ENCODE data around the gene CFAP43.

The CFAP43 gene

DNA sequence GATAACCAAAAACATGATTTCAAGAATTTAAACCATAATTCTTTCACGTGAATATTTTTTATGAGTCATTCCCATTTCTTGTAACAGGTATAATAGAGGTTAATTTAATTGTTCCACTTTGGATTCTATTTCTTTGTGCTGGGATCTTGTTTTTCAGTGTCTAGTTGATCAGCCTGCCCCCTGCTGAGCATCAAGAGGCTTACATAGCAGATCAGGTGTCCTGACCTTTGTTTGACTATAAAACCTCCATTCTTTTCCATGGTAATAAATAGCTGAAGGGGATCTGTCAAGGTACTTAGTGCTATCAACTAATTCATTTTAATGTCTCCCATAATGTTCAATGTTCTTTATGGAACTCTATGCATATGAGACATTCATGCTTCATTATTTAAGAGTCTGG lies 151.4 kb downstream of the CFAP43 start:
- no peak for DNase-seq (ENCODE audit: low spot score)
- in situ Hi-C loops (cut with MboI; ENCODE audit: low sequenced_read_pairs, unreplicated experiment): no loop called here
- TF ChIP-seq, protein P1, sequence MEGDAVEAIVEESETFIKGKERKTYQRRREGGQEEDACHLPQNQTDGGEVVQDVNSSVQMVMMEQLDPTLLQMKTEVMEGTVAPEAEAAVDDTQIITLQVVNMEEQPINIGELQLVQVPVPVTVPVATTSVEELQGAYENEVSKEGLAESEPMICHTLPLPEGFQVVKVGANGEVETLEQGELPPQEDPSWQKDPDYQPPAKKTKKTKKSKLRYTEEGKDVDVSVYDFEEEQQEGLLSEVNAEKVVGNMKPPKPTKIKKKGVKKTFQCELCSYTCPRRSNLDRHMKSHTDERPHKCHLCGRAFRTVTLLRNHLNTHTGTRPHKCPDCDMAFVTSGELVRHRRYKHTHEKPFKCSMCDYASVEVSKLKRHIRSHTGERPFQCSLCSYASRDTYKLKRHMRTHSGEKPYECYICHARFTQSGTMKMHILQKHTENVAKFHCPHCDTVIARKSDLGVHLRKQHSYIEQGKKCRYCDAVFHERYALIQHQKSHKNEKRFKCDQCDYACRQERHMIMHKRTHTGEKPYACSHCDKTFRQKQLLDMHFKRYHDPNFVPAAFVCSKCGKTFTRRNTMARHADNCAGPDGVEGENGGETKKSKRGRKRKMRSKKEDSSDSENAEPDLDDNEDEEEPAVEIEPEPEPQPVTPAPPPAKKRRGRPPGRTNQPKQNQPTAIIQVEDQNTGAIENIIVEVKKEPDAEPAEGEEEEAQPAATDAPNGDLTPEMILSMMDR (IDR thresholded peaks at IDR 0.05; ENCODE audit: borderline replicate concordance, control extremely low read depth, extremely low read depth, insufficient read depth, missing control alignments): no peak

Measured in GM13976 (cell line).